CD4-positive, alpha-beta T cell treated with Interleukin-17A for 4 hours (primary cell): ENCODE results near the gene DMGDH.
A peak's percentile ranks its signal among the peaks of the same experiment; 100 is the strongest.

Experiments
- DNase-seq: peaks from one replicate; pipeline ENCODE4 v3.0.0-alpha.2; 2020; ENCODE audit warnings: mixed read lengths

DMGDH gene

GRCh38 chr5:79062436-79062835 is 7.0 kb downstream of the DMGDH start:
- DNase-seq: no peak

GRCh38 chr5:79059674-79060073 is 9.8 kb downstream of the DMGDH start:
- DNase-seq: no peak

GRCh38 chr5:79056847-79057246 is 12.6 kb downstream of the DMGDH start:
- DNase-seq: no peak

GRCh38 chr5:79055017-79055416 is 14.5 kb downstream of the DMGDH start:
- no peak for DNase-seq

- no peak for DNase-seq
Measured at GRCh38 chr5:79053321-79053720, 16.2 kb downstream of the DMGDH start.

GRCh38 chr5:79050498-79050897 is 19.0 kb downstream of the DMGDH start:
- no peak for DNase-seq

- DNase-seq: no peak
Measured at GRCh38 chr5:79048437-79048836, 21.0 kb downstream of the DMGDH start.

GRCh38 chr5:79047199-79047598 is 22.3 kb downstream of the DMGDH start:
- no peak for DNase-seq

- DNase-seq: no peak
Measured at GRCh38 chr5:79042188-79042587, 27.3 kb downstream of the DMGDH start.

- DNase-seq: no peak
Measured at GRCh38 chr5:79036769-79037168, 32.7 kb downstream of the DMGDH start.

- DNase-seq: no peak
Measured at GRCh38 chr5:79035237-79035636, 34.2 kb downstream of the DMGDH start.

GRCh38 chr5:79032782-79033181 is 36.7 kb downstream of the DMGDH start:
- no peak for DNase-seq

GRCh38 chr5:79032031-79032695 is 37.3 kb downstream of the DMGDH start:
- no peak for DNase-seq

GRCh38 chr5:79031485-79031867 is 38.0 kb downstream of the DMGDH start:
- DNase-seq: no peak

- DNase-seq: no peak
Measured at GRCh38 chr5:79030663-79031484, 38.6 kb downstream of the DMGDH start.

- peak; percentile 63 for DNase-seq
Measured at GRCh38 chr5:79025054-79025472, 44.4 kb downstream of the DMGDH start.

- DNase-seq: no peak
Measured at GRCh38 chr5:79023947-79024346, 45.5 kb downstream of the DMGDH start.

GRCh38 chr5:79023348-79023747 is 46.1 kb downstream of the DMGDH start:
- DNase-seq: no peak

- no peak for DNase-seq
Measured at GRCh38 chr5:79022771-79023170, 46.7 kb downstream of the DMGDH start.

GRCh38 chr5:79021753-79022152 is 47.7 kb downstream of the DMGDH start:
- no peak for DNase-seq

- DNase-seq: peak; percentile 37
Measured at GRCh38 chr5:79020861-79021561, 48.5 kb downstream of the DMGDH start.

GRCh38 chr5:79014631-79015030 is 54.8 kb downstream of the DMGDH start:
- DNase-seq: no peak

GRCh38 chr5:79011869-79012268 is 57.6 kb downstream of the DMGDH start:
- no peak for DNase-seq
